Measurements from ENCODE around the gene DBNDD1. TPM values are rescaled to one million over a fixed set of nuclear protein-coding genes. Genes with fewer than 3 reads are reported as not detected.

DBNDD1 gene
- total and polyA plus RNA-seq, 4 donors = 0.09 to 1.5 (median 0.82) TPM

- no peak for DNase-seq (ENCODE audit: low spot score)
- H3K4me3 ChIP-seq (ENCODE audit: low read depth in 1 of 3, low read length in 3 of 3) = no peak overlapping the region
- H3K27ac ChIP-seq (ENCODE audit: low read depth in 1 of 2, low read length in 2 of 2) = no peak overlapping the region
- H3K4me1 ChIP-seq (ENCODE audit: control insufficient read depth in 4 of 4, insufficient read depth in 4 of 4, low read length in 3 of 4) = no peaks in the 10 kb centered on the region
- H3K9ac ChIP-seq (ENCODE audit: low read depth in 1 of 2, low read length in 2 of 2) = no peak overlapping the region
- peaks cover 0 to 2% (median 0%) of the 10 kb centered on the region in 4 donors for H3K36me3 ChIP-seq (ENCODE audit: control insufficient read depth in 4 of 4, insufficient read depth in 3 of 4, low read depth in 1 of 4, low read length in 3 of 4)
- no peaks in the 10 kb centered on the region for H3K27me3 ChIP-seq (ENCODE audit: control insufficient read depth in 4 of 4, insufficient read depth in 4 of 4, low read length in 3 of 4)
- TF ChIP-seq RAD21 (IDR thresholded peaks at IDR 0.05) (no peak), JUND (IDR thresholded peaks at IDR 0.05) (no peak), YY1 (IDR thresholded peaks at IDR 0.05) (no peak), NR2F2 (IDR thresholded peaks at IDR 0.05) (no peak), ATF3 (IDR thresholded peaks at IDR 0.05) (no peak), FOXA1 (IDR thresholded peaks at IDR 0.05) (no peak), TAF1 (conservative IDR thresholded peaks at IDR 0.05) (no peak), MAX (IDR thresholded peaks at IDR 0.05) (no peak), HNF4G (IDR thresholded peaks at IDR 0.05) (no peak), RXRA (IDR thresholded peaks at IDR 0.05) (no peak), REST (IDR thresholded peaks at IDR 0.05) (no peak), CTCF (IDR thresholded peaks at IDR 0.05; ENCODE audit: low read depth, low read length, missing input control) (no peak), SP1 (IDR thresholded peaks at IDR 0.05) (no peak), EGR1 (IDR thresholded peaks at IDR 0.05; ENCODE audit: low read depth in 2 of 2) (no peak), ZBTB33 (IDR thresholded peaks at IDR 0.05) (no peak), FOXA2 (IDR thresholded peaks at IDR 0.05) (no peak), HNF4A (conservative IDR thresholded peaks at IDR 0.05) (no peak), GABPA (IDR thresholded peaks at IDR 0.05 in 1 of 2, conservative IDR thresholded peaks at IDR 0.05 in 1 of 2) (no peak)
- no peaks in the 10 kb centered on the region for H3K9me3 ChIP-seq (ENCODE audit: control insufficient read depth in 4 of 4, low read length in 3 of 4)
- 90% methylated on average over 11 of the region's 11 CpGs for WGBS
Measured at GRCh38 chr16:90004577-90004976, 14.7 kb downstream of the DBNDD1 start.
